ENCODE data around the gene ENO4.

The ENO4 gene

DNA sequence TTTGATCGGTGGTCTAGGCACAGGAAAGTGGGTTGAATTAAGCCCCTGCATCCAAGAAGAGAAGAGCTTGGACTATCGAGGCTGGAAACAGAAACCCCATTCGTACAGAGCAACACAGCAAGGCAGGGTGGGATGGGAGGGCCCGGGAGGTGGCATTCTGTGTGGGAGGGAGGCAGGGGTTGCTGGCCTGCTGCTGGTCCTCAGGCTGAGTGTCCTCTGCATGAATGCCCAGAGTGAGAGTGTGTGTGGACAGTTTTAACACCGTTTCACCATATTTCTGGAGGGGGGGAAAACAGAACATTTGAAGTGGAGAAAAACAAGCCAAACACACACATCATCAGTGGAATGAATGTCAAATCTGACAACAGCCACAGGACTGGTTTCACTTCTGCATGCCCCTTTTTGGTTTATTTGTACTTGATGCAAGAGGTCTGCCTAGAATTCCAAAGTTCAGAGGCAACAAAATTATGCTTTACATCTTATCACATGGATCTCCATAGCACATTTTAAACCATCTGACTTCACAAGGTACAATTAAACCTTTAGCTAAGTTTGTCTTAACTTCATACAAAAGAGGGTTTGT is 11.1 kb upstream of the ENO4 start:
- TF ChIP-seq, protein P1, sequence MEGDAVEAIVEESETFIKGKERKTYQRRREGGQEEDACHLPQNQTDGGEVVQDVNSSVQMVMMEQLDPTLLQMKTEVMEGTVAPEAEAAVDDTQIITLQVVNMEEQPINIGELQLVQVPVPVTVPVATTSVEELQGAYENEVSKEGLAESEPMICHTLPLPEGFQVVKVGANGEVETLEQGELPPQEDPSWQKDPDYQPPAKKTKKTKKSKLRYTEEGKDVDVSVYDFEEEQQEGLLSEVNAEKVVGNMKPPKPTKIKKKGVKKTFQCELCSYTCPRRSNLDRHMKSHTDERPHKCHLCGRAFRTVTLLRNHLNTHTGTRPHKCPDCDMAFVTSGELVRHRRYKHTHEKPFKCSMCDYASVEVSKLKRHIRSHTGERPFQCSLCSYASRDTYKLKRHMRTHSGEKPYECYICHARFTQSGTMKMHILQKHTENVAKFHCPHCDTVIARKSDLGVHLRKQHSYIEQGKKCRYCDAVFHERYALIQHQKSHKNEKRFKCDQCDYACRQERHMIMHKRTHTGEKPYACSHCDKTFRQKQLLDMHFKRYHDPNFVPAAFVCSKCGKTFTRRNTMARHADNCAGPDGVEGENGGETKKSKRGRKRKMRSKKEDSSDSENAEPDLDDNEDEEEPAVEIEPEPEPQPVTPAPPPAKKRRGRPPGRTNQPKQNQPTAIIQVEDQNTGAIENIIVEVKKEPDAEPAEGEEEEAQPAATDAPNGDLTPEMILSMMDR (IDR thresholded peaks at IDR 0.05; ENCODE audit: low read depth, low read length), result no peak
- no peak overlapping the region for H3K4me3 ChIP-seq (ENCODE audit: low read depth, low read length)

DNA sequence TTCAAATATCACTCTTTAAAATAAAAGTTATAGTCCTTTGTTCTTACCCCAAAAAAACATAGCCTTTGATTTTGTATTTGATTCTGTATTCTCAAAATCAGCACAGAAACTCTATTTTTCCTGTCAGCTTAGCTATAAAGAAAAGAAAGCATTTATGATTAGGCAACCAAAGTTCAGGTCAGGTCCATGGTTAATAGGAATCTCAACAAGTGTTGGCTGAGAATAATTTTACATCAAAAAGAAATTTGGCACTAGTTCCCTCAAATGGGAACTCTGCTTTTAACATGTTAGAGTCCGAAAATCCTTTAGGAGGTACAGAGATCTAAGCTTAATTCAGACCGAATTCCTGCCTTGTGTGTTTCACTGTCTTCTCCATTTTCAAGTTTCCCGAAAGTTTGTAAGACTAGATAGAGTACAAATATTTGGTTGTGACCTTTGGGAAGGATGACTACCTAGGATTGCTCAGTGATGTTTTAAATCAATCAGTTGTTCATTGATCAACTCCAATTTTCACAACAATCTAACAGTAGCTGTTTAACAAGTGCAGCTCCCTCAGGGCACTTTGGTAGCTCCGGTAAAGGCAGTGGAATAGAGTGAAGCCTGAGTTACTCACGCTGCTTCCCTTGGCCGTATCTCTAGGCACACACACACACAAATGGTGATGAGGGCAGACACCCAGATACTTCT is 8.8 kb upstream of the ENO4 start:
- TF ChIP-seq, protein P1 (IDR thresholded peaks at IDR 0.05; ENCODE audit: low read depth, low read length), result no peak
- H3K4me3 ChIP-seq (ENCODE audit: low read depth, low read length), result no peak overlapping the region

DNA sequence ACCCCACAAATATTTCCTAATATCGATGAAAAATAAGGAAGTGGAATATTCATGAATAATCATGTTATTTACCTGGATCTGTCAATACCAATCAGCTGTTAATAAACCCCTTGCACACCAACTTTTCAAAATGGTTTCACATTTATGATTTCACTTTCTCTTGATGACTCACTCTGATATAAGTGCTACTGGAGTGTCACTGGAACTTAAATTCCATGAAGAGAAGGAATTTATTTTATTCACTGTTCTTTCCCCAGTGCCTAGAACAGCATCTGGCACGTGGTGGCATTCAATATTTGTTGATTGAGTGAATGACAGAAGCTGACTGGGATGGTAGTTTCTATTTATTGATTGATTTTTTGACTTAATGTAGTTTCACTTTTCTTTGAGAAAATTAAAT is 3.5 kb upstream of the ENO4 start:
- no peak overlapping the region for H3K4me3 ChIP-seq (ENCODE audit: low read depth, low read length)
- TF ChIP-seq, protein P1 (IDR thresholded peaks at IDR 0.05; ENCODE audit: low read depth, low read length), result no peak

DNA sequence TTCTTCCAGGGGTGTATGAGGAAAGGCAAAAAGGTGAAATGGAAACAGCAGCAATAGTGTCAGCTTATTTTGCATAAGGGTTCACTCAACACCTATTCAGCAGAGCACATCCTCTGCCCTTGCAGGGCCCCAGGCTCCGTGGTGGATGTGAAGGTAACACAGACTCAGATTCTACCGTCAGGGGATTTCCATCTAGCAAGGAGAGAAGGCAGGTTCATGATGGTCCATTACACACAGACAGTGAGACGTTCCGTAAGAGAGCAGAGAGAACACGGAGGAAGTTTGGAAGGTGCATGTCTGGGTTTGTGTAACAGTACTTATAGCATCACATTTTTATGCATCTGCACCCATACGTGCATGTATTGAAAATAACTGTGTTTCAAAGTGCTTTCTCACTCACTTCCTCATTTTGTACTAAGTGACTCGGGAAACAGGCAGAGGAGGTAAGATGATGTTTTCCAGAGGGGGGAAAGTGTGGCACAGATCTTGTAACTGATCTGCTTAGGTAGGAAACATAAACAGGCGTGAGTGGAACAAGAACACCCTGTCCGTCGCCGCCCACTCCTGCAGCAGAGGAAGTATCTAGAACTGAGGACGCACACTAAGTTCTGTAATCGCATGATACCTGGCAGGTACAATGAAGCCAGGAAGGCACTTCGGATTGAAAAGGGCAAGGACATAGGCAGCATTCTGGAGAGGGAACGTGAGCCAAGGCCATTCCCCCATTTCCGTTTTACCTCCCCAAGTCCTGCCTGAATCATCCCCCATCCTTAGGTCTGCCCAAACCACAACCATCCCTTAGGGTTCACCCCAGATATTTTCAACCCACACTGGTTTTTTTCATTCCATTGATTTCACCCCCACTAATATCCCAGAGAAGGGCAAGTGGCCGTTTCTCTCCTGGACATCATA is 1.0 kb upstream of the ENO4 start:
- peak overlapping the region; percentile 57 for H3K4me3 ChIP-seq (ENCODE audit: low read depth, low read length)
- TF ChIP-seq, protein P1 (IDR thresholded peaks at IDR 0.05; ENCODE audit: low read depth, low read length), result no peak

DNA sequence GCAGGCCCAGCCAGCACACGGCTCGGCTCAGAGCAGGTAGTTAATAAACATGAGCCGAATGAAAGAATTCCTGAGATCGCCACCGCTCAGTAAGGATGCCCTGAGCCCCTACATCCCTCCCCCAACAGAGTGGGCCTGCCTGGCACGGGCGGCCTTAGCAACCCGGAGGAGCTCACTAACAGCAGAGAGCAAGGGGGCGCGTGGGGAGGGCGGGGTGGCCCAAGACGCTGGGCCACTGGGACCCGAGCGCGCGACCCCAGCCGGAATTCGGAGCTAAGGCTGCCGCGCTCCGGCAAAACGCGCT is 403 bp upstream of the ENO4 start:
- TF ChIP-seq, protein P1 (IDR thresholded peaks at IDR 0.05; ENCODE audit: low read depth, low read length), result no peak
- H3K4me3 ChIP-seq (ENCODE audit: low read depth, low read length), result peak overlapping the region; percentile 57

DNA sequence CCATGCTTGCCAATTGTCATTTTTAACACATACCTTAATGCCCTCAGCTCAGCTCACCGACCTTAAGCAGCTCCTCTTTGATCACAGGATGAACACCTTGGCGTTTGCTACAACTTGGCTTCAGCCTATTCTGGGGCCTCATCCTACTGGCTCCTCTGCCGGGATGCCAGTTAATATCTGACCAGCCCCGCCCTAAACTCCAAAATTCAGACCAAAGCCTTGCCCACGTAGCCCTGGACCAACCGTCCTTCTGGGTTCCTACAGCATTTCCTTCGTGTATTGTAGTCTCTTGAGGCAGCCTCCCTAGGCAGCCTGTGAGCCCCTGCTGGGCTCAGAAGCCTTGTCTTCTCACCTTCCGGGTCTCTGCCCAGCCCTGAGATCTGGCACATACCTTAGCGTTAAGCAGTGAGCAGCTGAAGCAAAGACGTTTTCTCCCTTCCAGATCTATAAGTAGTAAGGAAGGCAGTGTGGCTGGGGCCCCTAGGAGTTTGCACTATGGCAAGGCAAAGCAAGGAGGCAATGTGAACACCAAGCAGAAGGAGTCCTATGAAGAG is 836 bp downstream of the ENO4 start:
- no peak overlapping the region for H3K4me3 ChIP-seq (ENCODE audit: low read depth, low read length)
- TF ChIP-seq, protein P1 (IDR thresholded peaks at IDR 0.05; ENCODE audit: low read depth, low read length), result no peak

Data from WI38 (cell line).